ENCODE measurements around the gene DEFB114.
"Not testable (repeated sequence)": the region's sequence is repeated elsewhere in the genome, so short reads cannot be mapped to it uniquely, and the experiment has no call there.

The DEFB114 gene

GRCh38 chr6:49964064-49964463, at the start of gene DEFB114:
Gene DEFB114, minus strand, starts transcription at chr6:49964164. Its CDS starts 59 bp downstream, at chr6:49964105.
- DNase-seq, result no peak

- DNase-seq, result no peak
These were observed 43.9 kb upstream of the DEFB114 start for GRCh38 chr6:50007819-50008218.

- DNase-seq, result no peak
These were observed 39.2 kb upstream of the DEFB114 start for GRCh38 chr6:50003139-50003538.

GRCh38 chr6:49995278-49995677, 31.3 kb upstream of the DEFB114 start:
- DNase-seq, result no peak

- no peak for DNase-seq
These were observed 24.9 kb upstream of the DEFB114 start for GRCh38 chr6:49988900-49989299.

- no peak for DNase-seq
These were observed 23.8 kb upstream of the DEFB114 start for GRCh38 chr6:49987749-49988148.

GRCh38 chr6:49986551-49986950, 22.6 kb upstream of the DEFB114 start:
- no peak for DNase-seq

GRCh38 chr6:49982046-49982445, 18.1 kb upstream of the DEFB114 start:
- no peak for DNase-seq

- no peak for DNase-seq
These were observed 16.9 kb upstream of the DEFB114 start for GRCh38 chr6:49980898-49981297.

GRCh38 chr6:49979584-49979983, 15.6 kb upstream of the DEFB114 start:
- no peak for DNase-seq

GRCh38 chr6:49978332-49979226, 14.6 kb upstream of the DEFB114 start:
- DNase-seq, result no peak

- no peak for DNase-seq
These were observed 5.6 kb upstream of the DEFB114 start, which contains the start of gene DEFB113 for GRCh38 chr6:49969605-49970004. Gene DEFB113, minus strand, starts transcription at chr6:49969625. Its CDS starts 0 bp downstream, at chr6:49969625.

- DNase-seq, result no peak
These were observed 2.9 kb upstream of the DEFB114 start for GRCh38 chr6:49966823-49967222.

- DNase-seq, result no peak
These were observed 2.4 kb upstream of the DEFB114 start for GRCh38 chr6:49966334-49966733.

- no peak for DNase-seq
These were observed 5.8 kb downstream of the DEFB114 start for GRCh38 chr6:49958180-49958579.

- no peak for DNase-seq
These were observed 8.1 kb downstream of the DEFB114 start for GRCh38 chr6:49955847-49956246.

- no peak for DNase-seq
These were observed 12.0 kb downstream of the DEFB114 start for GRCh38 chr6:49951926-49952325.

GRCh38 chr6:49950415-49950751, 13.6 kb downstream of the DEFB114 start:
- no peak for DNase-seq

- no peak for DNase-seq
These were observed 14.9 kb downstream of the DEFB114 start for GRCh38 chr6:49949062-49949461.

- DNase-seq, result no peak
These were observed 17.1 kb downstream of the DEFB114 start for GRCh38 chr6:49946835-49947234.

GRCh38 chr6:49944068-49944467, 19.9 kb downstream of the DEFB114 start:
- not testable (repeated sequence) for DNase-seq

- DNase-seq, result no peak
These were observed 23.9 kb downstream of the DEFB114 start for GRCh38 chr6:49939993-49940498.

- DNase-seq, result no peak
These were observed 26.2 kb downstream of the DEFB114 start for GRCh38 chr6:49937811-49938210.

Data from amygdala (tissue), 56 donors.